BLaER1 treated with 17β-estradiol and CSF1 and Interleukin-3, amounts not matched to agents 10 nM and 100 nM (cell line): ENCODE results near the gene URAD.

Experiments
- H3K27ac ChIP-seq, 11 experiments: shearing (Covaris generic); formaldehyde crosslinking; 2 replicates each; pipeline ENCODE4 v1.8.1; 2022
- H3K27me3 ChIP-seq, 11 experiments: shearing (Covaris generic); formaldehyde crosslinking; 2 replicates each; pipeline ENCODE4 v1.8.1; 2022
- H3K36me3 ChIP-seq, 11 experiments: shearing (Covaris generic); formaldehyde crosslinking; 2 replicates each; pipeline ENCODE4 v1.8.1; 2022
- H3K4me1 ChIP-seq, 10 experiments: shearing (Covaris generic); formaldehyde crosslinking; 2 replicates each; pipeline ENCODE4 v1.8.1; 2022
- H3K4me2 ChIP-seq, 11 experiments: shearing (Covaris generic); formaldehyde crosslinking; 2 replicates each; pipeline ENCODE4 v1.8.1; 2022
- H3K4me3 ChIP-seq, 10 experiments: shearing (Covaris generic); formaldehyde crosslinking; 2 replicates each; pipeline ENCODE4 v1.8.1; 2022
- H3K9ac ChIP-seq, 11 experiments: shearing (Covaris generic); formaldehyde crosslinking; 2 replicates each; pipeline ENCODE4 v1.8.1; 2022
- H3K9me3 ChIP-seq, 11 experiments: shearing (Covaris generic); formaldehyde crosslinking; replicated peaks in 1 of 11; 2 replicates each; pipeline ENCODE4 v1.8.1; 2022
- H4K20me1 ChIP-seq, 11 experiments: shearing (Covaris generic); formaldehyde crosslinking; 2 replicates each; pipeline ENCODE4 v1.8.1; 2022
- Cebpa-rat ChIP-seq, 11 experiments: shearing (Covaris generic); IDR thresholded peaks; 2 replicates each; pipeline ENCODE4 v1.8.1; 2022

The URAD gene

GRCh38 chr13:27981006-27981708, 7.3 kb downstream of the URAD start:
- Histone ChIP-seq H3K9ac (no peak overlapping the region), H3K4me2 (no peak overlapping the region), H3K27ac (no peak overlapping the region), H3K36me3 (no peaks in the 10 kb centered on the region), H3K27me3 (peaks cover 54 to 70% (median 58%) of the 10 kb centered on the region in 11 experiments), H3K4me3 (no peak overlapping the region), H3K4me1 (peaks cover 0 to 11% (median 2%) of the 10 kb centered on the region in 10 experiments; a peak in 5 of 20 replicates), H4K20me1 (peaks cover 0 to 35% (median 16%) of the 10 kb centered on the region in 11 experiments; a peak in 16 of 22 replicates), H3K9me3 (peaks cover 0 to 10% (median 5%) of the 10 kb centered on the region in 11 experiments; a peak in 9 of 22 replicates)
- no peak for TF ChIP-seq Cebpa-rat (IDR thresholded peaks at IDR 0.05)

GRCh38 chr13:27980280-27980998, 8.1 kb downstream of the URAD start:
- Histone ChIP-seq H3K4me2 (no peak overlapping the region), H4K20me1 (peaks cover 0 to 42% (median 23%) of the 10 kb centered on the region in 11 experiments; a peak in 16 of 22 replicates), H3K9me3 (peaks cover 0 to 12% (median 5%) of the 10 kb centered on the region in 11 experiments; a peak in 9 of 22 replicates), H3K4me3 (no peak overlapping the region), H3K36me3 (no peaks in the 10 kb centered on the region), H3K27me3 (peaks cover 61 to 77% (median 65%) of the 10 kb centered on the region in 11 experiments), H3K9ac (no peak overlapping the region), H3K27ac (no peak overlapping the region), H3K4me1 (peaks cover 0 to 11% (median 2%) of the 10 kb centered on the region in 10 experiments; a peak in 5 of 20 replicates)
- TF ChIP-seq Cebpa-rat (IDR thresholded peaks at IDR 0.05) = no peak

- Histone ChIP-seq H4K20me1 (peaks cover 0 to 45% (median 26%) of the 10 kb centered on the region in 11 experiments; a peak in 16 of 22 replicates), H3K27ac (no peak overlapping the region), H3K4me1 (peaks cover 0 to 11% (median 2%) of the 10 kb centered on the region in 10 experiments; a peak in 5 of 20 replicates), H3K9ac (no peak overlapping the region), H3K36me3 (no peaks in the 10 kb centered on the region), H3K9me3 (peaks cover 0 to 12% (median 5%) of the 10 kb centered on the region in 11 experiments; a peak in 9 of 22 replicates), H3K27me3 (peaks cover 67 to 83% (median 71%) of the 10 kb centered on the region in 11 experiments), H3K4me2 (no peak overlapping the region), H3K4me3 (no peak overlapping the region)
- no peak for TF ChIP-seq Cebpa-rat (IDR thresholded peaks at IDR 0.05)
Observed at GRCh38 chr13:27979765-27980279, 8.7 kb downstream of the URAD start.

- Histone ChIP-seq H4K20me1 (peaks cover 0 to 50% (median 26%) of the 10 kb centered on the region in 11 experiments; a peak in 16 of 22 replicates), H3K4me2 (peak overlapping the region in 3 of 11 experiments; percentile 67 to 77 (median 76); a peak in 4 of 22 replicates), H3K27me3 (peaks cover 74 to 90% (median 78%) of the 10 kb centered on the region in 11 experiments)
Observed at GRCh38 chr13:27979001-27979643, 9.4 kb downstream of the URAD start.

GRCh38 chr13:27978301-27978968, 10.1 kb downstream of the URAD start:
- Histone ChIP-seq H3K27ac (no peak overlapping the region), H3K4me3 (peak overlapping the region; percentile 6 to 60 (median 40); a peak in 17 of 20 replicates), H3K4me1 (peaks cover 0 to 11% (median 2%) of the 10 kb centered on the region in 10 experiments; a peak in 4 of 20 replicates), H3K36me3 (no peaks in the 10 kb centered on the region), H4K20me1 (peaks cover 0 to 52% (median 26%) of the 10 kb centered on the region in 11 experiments; a peak in 16 of 22 replicates), H3K9me3 (peaks cover 0 to 12% (median 5%) of the 10 kb centered on the region in 11 experiments; a peak in 9 of 22 replicates), H3K9ac (no peak overlapping the region), H3K27me3 (peaks cover 81 to 97% (median 85%) of the 10 kb centered on the region in 11 experiments), H3K4me2 (peak overlapping the region; percentile 48 to 77 (median 58); a peak in 21 of 22 replicates)
- no peak for TF ChIP-seq Cebpa-rat (IDR thresholded peaks at IDR 0.05)

More at GRCh38 chr13:27979001-27979643, 9.4 kb downstream of the URAD start:
- Histone ChIP-seq H3K4me3 (0 out of 20 replicates have a peak overlapping the region, but pooled peaks of 2 of the 10 experiments have one; percentile 34 to 48), H3K36me3 (no peaks in the 10 kb centered on the region), H3K9ac (no peak overlapping the region), H3K9me3 (peaks cover 0 to 12% (median 5%) of the 10 kb centered on the region in 11 experiments; a peak in 9 of 22 replicates), H3K27ac (no peak overlapping the region), H3K4me1 (peaks cover 0 to 11% (median 2%) of the 10 kb centered on the region in 10 experiments; a peak in 4 of 20 replicates)
- TF ChIP-seq Cebpa-rat (IDR thresholded peaks at IDR 0.05) = no peak

GRCh38 chr13:27977476-27978300, 10.8 kb downstream of the URAD start:
- Histone ChIP-seq H3K4me3 (peak overlapping the region; percentile 6 to 60 (median 40); a peak in 17 of 20 replicates), H3K4me1 (peaks cover 0 to 11% (median 2%) of the 10 kb centered on the region in 10 experiments; a peak in 4 of 20 replicates), H3K27ac (no peak overlapping the region), H3K4me2 (peak overlapping the region; percentile 48 to 77 (median 58); a peak in 21 of 22 replicates), H4K20me1 (peaks cover 0 to 55% (median 27%) of the 10 kb centered on the region in 11 experiments; a peak in 16 of 22 replicates), H3K27me3 (peaks cover 89 to 100% (median 93%) of the 10 kb centered on the region in 11 experiments), H3K9me3 (peaks cover 0 to 12% (median 5%) of the 10 kb centered on the region in 11 experiments; a peak in 9 of 22 replicates), H3K36me3 (no peaks in the 10 kb centered on the region), H3K9ac (no peak overlapping the region)
- TF ChIP-seq Cebpa-rat (IDR thresholded peaks at IDR 0.05) = no peak
